WTC11 (cell line): ENCODE results near the gene NOC2L. TPM values are rescaled to one million over a fixed set of nuclear protein-coding genes. Genes with fewer than 3 reads are reported as not detected.

Source experiments
- ATAC-seq: fragments of 200-7000 bp; cut with Tn5 transposase; 2 replicates; pipeline ENCODE4 v1.10.0; 2021; ENCODE audit warnings: mild to moderate bottlenecking, moderate library complexity
- CTCF ChIA-PET: fragments of 300-600 bp; sonication (Branson Sonifier 250); formaldehyde crosslinking; loops from one replicate; lab custom pipeline; 2021; ENCODE audit warnings: antibody characterized with exemption; lab: Charles Lee
- POLR2A ChIA-PET: fragments of 350-600 bp; sonication (Branson Sonifier 250); formaldehyde crosslinking; loops from one replicate; lab custom pipeline; 2021; ENCODE audit warnings: antibody characterized with exemption; lab: Charles Lee
- DNase-seq: peaks from one replicate; pipeline ENCODE4 v3.0.0; 2021; ENCODE audit warnings: low spot score
- H3K27ac Mint-ChIP-seq: 2 replicates; pipeline ENCODE4 v1.8.0; 2021; ENCODE audit warnings: mixed read lengths
- H3K27me3 Mint-ChIP-seq: 2 replicates; pipeline ENCODE4 v1.8.0; 2021; ENCODE audit warnings: low read depth, mild to moderate bottlenecking, moderate library complexity, mixed read lengths
- H3K36me3 Mint-ChIP-seq: 2 replicates; pipeline ENCODE4 v1.8.0; 2021; ENCODE audit warnings: mixed read lengths
- H3K4me1 Mint-ChIP-seq: 2 replicates; pipeline ENCODE4 v1.8.0; 2022; ENCODE audit warnings: mixed read lengths
- H3K4me3 Mint-ChIP-seq: 2 replicates; pipeline ENCODE4 v1.8.0; 2021; ENCODE audit warnings: mild to moderate bottlenecking, moderate library complexity, mixed read lengths
- H3K9me3 Mint-ChIP-seq: 2 replicates; pipeline ENCODE4 v1.8.0; 2021; ENCODE audit warnings: mixed read lengths
- ATF1 ChIP-seq: sonication (generic); formaldehyde crosslinking; IDR thresholded peaks from 2 replicates; pipeline ENCODE4 v1.8.1; 2023; ENCODE audit warnings: mild to moderate bottlenecking, moderate library complexity, missing genetic modification reagents
- E2F4 ChIP-seq: sonication (generic); formaldehyde crosslinking; IDR thresholded peaks from 2 replicates; pipeline ENCODE4 v1.8.1; 2022; ENCODE audit warnings: low read depth, mild to moderate bottlenecking, moderate library complexity, missing genetic modification reagents, borderline replicate concordance
- ELF4 ChIP-seq: sonication (generic); formaldehyde crosslinking; IDR thresholded peaks from 2 replicates; pipeline ENCODE4 v1.8.1; 2022; ENCODE audit warnings: low read depth, mild to moderate bottlenecking, moderate library complexity, missing genetic modification reagents
- FOXJ3 ChIP-seq: sonication (generic); formaldehyde crosslinking; IDR thresholded peaks from 2 replicates; pipeline ENCODE4 v1.9.0; 2021; ENCODE audit warnings: missing genetic modification reagents, mild to moderate bottlenecking, borderline replicate concordance
- FOXP4 ChIP-seq: sonication (generic); formaldehyde crosslinking; IDR thresholded peaks from 2 replicates; pipeline ENCODE4 v1.8.0; 2022; ENCODE audit warnings: mild to moderate bottlenecking, missing genetic modification reagents
- GABPB1 ChIP-seq: sonication (generic); formaldehyde crosslinking; IDR thresholded peaks from 2 replicates; pipeline ENCODE4 v1.8.1; 2023; ENCODE audit warnings: mild to moderate bottlenecking, missing genetic modification reagents
- IRF2 ChIP-seq: sonication (generic); formaldehyde crosslinking; IDR thresholded peaks from 2 replicates; pipeline ENCODE4 v1.8.0; 2022; ENCODE audit warnings: low read depth, missing genetic modification reagents, borderline replicate concordance
- JUN ChIP-seq: sonication (generic); formaldehyde crosslinking; IDR thresholded peaks from 2 replicates; pipeline ENCODE4 v1.8.0; 2023; ENCODE audit warnings: mild to moderate bottlenecking, missing genetic modification reagents
- RORB ChIP-seq: fragments of 250-450 bp; sonication (Bioruptor Pico); IDR thresholded peaks from 2 replicates; pipeline ENCODE4 v1.9.0; 2021; ENCODE audit warnings: mild to moderate bottlenecking
- SMAD4 ChIP-seq: sonication (generic); formaldehyde crosslinking; IDR thresholded peaks from 2 replicates; pipeline ENCODE4 v1.8.0; 2022; ENCODE audit warnings: mild to moderate bottlenecking, missing genetic modification reagents
- TEAD4 ChIP-seq: sonication (generic); formaldehyde crosslinking; IDR thresholded peaks from 2 replicates; pipeline ENCODE4 v1.8.0; 2022; ENCODE audit warnings: mild to moderate bottlenecking, missing genetic modification reagents
- USF1 ChIP-seq: sonication (generic); formaldehyde crosslinking; IDR thresholded peaks from 2 replicates; pipeline ENCODE4 v1.8.0; 2022; ENCODE audit warnings: mild to moderate bottlenecking, missing genetic modification reagents
- ZBTB43 ChIP-seq: sonication (generic); formaldehyde crosslinking; IDR thresholded peaks from 2 replicates; pipeline ENCODE4 v1.8.1; 2023; ENCODE audit warnings: mild to moderate bottlenecking, missing genetic modification reagents
- ZNF232 ChIP-seq: sonication (generic); formaldehyde crosslinking; IDR thresholded peaks from 2 replicates; pipeline ENCODE4 v1.8.0; 2022; ENCODE audit warnings: mild to moderate bottlenecking, missing genetic modification reagents
- ZNF512 ChIP-seq: sonication (generic); formaldehyde crosslinking; IDR thresholded peaks from 2 replicates; pipeline ENCODE4 v1.8.1; 2022; ENCODE audit warnings: missing genetic modification reagents, borderline replicate concordance
- ZNF532 ChIP-seq: fragments of 250-450 bp; sonication (Bioruptor Pico); IDR thresholded peaks from 2 replicates; pipeline ENCODE4 v1.9.0; 2021; ENCODE audit warnings: mild to moderate bottlenecking, borderline replicate concordance
- ZNF671 ChIP-seq: fragments of 250-450 bp; sonication (Bioruptor Pico); IDR thresholded peaks from 2 replicates; pipeline ENCODE4 v1.8.0; 2021; ENCODE audit warnings: mild to moderate bottlenecking
- total RNA-seq: library from RNA; stranded (reverse); gene quantifications from 3 replicates; pipeline ENCODE4 v1.2.3, GENCODE V29; 2021

NOC2L gene
- total RNA-seq, 1 experiment from 2014 or later = 182 TPM

- POLR2A ChIA-PET = interaction anchor here (0.8 to 1.4 kb wide), 2 partner anchors 16 to 21 kb away, joined by 3 read pairs; partner anchors contain the start of gene ISG15
- ATAC-seq = no peak
- H3K27ac Mint-ChIP-seq = no peak overlapping the region
Observed at GRCh38 chr1:996851-997712, 38.0 kb upstream of the NOC2L start.

More at GRCh38 chr1:996851-997712, 38.0 kb upstream of the NOC2L start:
- CTCF ChIA-PET = interaction anchor here (0.6 to 3.7 kb wide), 7 partner anchors 14 to 303 kb away, joined by 3 to 23 read pairs (median 3); partner anchors contain the start of genes ISG15 and PERM1
- Mint-ChIP-seq H3K27me3 (peaks cover 78% of the 10 kb centered on the region), H3K36me3 (peaks cover 3% of the 10 kb centered on the region; the same call in 1 of the 2 replicates), H3K4me1 (peaks cover 5% of the 10 kb centered on the region), H3K9me3 (peaks cover 4% of the 10 kb centered on the region), H3K4me3 (no peak overlapping the region; the same call in 1 of the 2 replicates)
- TF ChIP-seq ELF4 (CRISPR knock-in tag) = no peak
- TF ChIP-seq ZNF671 (CRISPR knock-in tag) = no peak
- TF ChIP-seq TEAD4 (CRISPR knock-in tag) = no peak
- no peak for TF ChIP-seq IRF2 (CRISPR knock-in tag)
- no peak for TF ChIP-seq GABPB1 (CRISPR knock-in tag)
- no peak for TF ChIP-seq E2F4 (CRISPR knock-in tag)
- no peak for TF ChIP-seq SMAD4 (CRISPR knock-in tag)
- no peak for TF ChIP-seq JUN (CRISPR knock-in tag)
- TF ChIP-seq RORB (CRISPR knock-in tag) = no peak
- no peak for TF ChIP-seq ATF1 (CRISPR knock-in tag)
- no peak for TF ChIP-seq ZBTB43 (CRISPR knock-in tag)
- no peak for TF ChIP-seq FOXJ3 (CRISPR knock-in tag)
- TF ChIP-seq ZNF512 (CRISPR knock-in tag) = no peak
- TF ChIP-seq ZNF232 = no peak
- TF ChIP-seq ZNF532 (CRISPR knock-in tag) = no peak
- no peak for TF ChIP-seq FOXP4 (CRISPR knock-in tag)
- no peak for TF ChIP-seq USF1
- no peak for DNase-seq
